Subcutaneous abdominal adipose tissue (tissue), 5 donors: ENCODE data around the gene NSMF.

Experiments used
- H3K27ac ChIP-seq: one replicate; pipeline ENCODE4 v1.7.0; 2013; ENCODE audit warnings: low read depth, mild to moderate bottlenecking, inconsistent platforms, low read length, moderate library complexity
- H3K27me3 ChIP-seq, 5 donors: one replicate each; pipeline ENCODE4 v1.7.0; 2013; ENCODE audit warnings: low read length in 5 of 5, inconsistent platforms in 1 of 5; ENCODE audit not compliant: control insufficient read depth in 5 of 5, insufficient read depth in 4 of 5
- H3K36me3 ChIP-seq, 5 donors: one replicate each; pipeline ENCODE4 v1.7.0; 2013; ENCODE audit warnings: low read length in 5 of 5; ENCODE audit not compliant: control insufficient read depth in 5 of 5, insufficient read depth in 5 of 5
- H3K4me1 ChIP-seq, 5 donors: one replicate each; pipeline ENCODE4 v1.7.0; 2013; ENCODE audit warnings: low read length in 5 of 5, mild to moderate bottlenecking in 3 of 5, moderate library complexity in 1 of 5; ENCODE audit not compliant: control insufficient read depth in 5 of 5, insufficient read depth in 5 of 5
- H3K4me3 ChIP-seq, 5 donors: one replicate each; pipeline ENCODE4 v1.7.0; 2013; ENCODE audit warnings: low read length in 5 of 5, low read depth in 1 of 5
- H3K9ac ChIP-seq, 5 donors: one replicate each; pipeline ENCODE4 v1.7.0; 2013; ENCODE audit warnings: low read length in 5 of 5, mild to moderate bottlenecking in 4 of 5, moderate library complexity in 3 of 5
- H3K9me3 ChIP-seq, 5 donors: one replicate each; pipeline ENCODE4 v1.7.0; 2013; ENCODE audit warnings: low read length in 5 of 5; ENCODE audit not compliant: control insufficient read depth in 5 of 5
- donor health status: healthy.
- donor health status: healthy.
- donor health status: healthy.
- donor health status: healthy.
- donor health status: healthy.

Gene NSMF

DNA sequence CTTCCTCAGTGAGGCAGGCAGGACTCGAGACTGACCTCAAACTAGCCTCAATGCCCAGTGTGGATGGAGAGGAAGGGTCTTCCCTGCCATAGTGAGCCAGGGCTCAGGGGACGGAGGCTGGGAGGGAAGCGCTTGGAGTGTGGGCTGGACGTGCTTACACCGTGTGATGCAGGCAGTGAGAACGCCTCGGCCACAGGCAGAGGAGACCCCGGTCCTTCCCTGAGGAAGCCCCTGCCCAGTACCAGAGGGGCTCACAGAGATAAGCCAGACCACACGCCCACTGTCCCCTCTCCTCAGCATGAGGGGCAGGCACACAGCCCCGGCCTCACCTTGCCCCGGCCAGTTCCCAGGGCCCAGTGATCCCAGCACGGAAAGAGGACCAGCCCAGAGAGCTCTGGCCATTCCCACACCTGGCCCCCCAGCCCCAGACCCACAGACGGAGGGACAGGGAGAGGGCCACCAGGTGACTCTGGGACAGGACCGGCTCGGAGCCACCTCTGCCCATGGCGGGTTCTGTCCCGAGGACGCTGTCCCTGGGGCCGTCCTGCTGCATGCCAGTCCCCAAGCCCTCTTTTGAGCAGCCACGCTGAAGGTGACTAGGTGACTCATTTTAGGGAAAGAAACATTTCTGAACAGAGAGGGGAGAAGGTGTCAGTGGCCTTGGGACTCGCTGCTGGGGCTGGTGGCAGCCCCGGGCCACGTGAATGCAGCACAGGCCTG, 6.0 kb upstream of the NSMF start:
- no peaks in the 10 kb centered on the region for H3K27me3 ChIP-seq
- H3K4me3 ChIP-seq, result no peak overlapping the region
- peaks cover 2 to 40% (median 14%) of the 10 kb centered on the region in 5 donors for H3K36me3 ChIP-seq
- no peak overlapping the region for H3K9ac ChIP-seq
- H3K4me1 ChIP-seq, result peaks cover 0 to 7% (median under 1%) of the 10 kb centered on the region in 5 donors
- no peaks in the 10 kb centered on the region for H3K9me3 ChIP-seq
- no peak overlapping the region for H3K27ac ChIP-seq

DNA sequence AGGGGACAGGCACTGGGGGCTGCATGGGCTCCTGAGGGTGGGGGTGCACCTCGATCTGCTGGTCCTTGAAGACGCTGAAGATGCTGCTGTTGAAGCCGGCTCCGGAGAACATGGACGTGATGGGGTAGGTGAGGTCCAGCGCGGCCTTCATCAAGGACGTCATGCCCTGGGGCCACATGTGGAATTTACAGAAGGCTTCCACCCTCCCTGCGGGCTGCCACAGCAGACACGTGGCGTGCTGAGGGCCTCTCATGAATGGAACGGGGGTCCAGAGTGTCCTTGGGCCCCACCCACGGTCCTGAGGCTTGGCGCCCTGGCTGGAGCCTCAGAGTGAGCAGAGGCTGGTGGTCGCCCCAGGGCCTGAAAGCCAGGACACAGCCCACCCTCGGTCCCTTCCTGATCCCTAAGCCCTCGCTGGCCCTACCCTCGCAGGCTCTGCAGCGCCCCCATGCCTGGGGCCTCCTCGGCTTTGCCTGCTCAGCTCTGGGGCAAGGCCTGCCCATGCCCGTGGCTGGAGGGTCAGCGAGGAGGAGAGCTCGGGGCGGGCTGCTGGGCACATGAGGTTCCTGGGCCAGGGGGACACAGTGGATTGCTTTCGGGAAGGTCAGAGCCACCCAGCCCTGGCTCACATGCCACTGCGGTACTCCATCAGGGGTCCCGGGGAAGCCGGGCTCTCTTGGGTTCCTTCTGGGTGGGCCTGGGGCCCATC, 5.3 kb upstream of the NSMF start:
- no peak overlapping the region for H3K4me3 ChIP-seq
- H3K36me3 ChIP-seq, result peaks cover 2 to 40% (median 14%) of the 10 kb centered on the region in 5 donors
- no peaks in the 10 kb centered on the region for H3K27me3 ChIP-seq
- no peak overlapping the region for H3K27ac ChIP-seq
- peaks cover 0 to 12% (median 7%) of the 10 kb centered on the region in 5 donors for H3K4me1 ChIP-seq
- no peak overlapping the region for H3K9ac ChIP-seq
- H3K9me3 ChIP-seq, result no peaks in the 10 kb centered on the region

DNA sequence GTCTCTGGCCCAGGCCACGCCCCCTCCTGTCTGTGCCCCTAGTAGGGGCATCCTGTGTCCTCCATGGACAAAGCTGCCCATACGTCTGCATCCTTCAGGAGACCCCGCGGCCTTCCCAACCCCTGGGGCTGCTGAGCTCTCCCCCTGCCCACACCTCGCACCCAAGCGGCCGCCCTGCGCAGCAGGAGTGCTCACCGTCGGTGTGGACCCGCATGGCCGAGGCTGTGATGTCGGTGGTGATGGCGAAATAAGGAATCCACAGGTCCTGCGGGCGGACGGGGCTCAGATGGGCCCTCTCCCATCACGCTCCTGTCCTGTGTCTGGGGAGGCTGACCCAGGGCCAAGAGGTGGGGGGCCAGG, 4.8 kb upstream of the NSMF start:
- no peak overlapping the region for H3K9ac ChIP-seq
- no peak overlapping the region for H3K4me3 ChIP-seq
- no peaks in the 10 kb centered on the region for H3K9me3 ChIP-seq
- H3K36me3 ChIP-seq, result peaks cover under 1 to 40% (median 14%) of the 10 kb centered on the region in 5 donors
- H3K27me3 ChIP-seq, result no peaks in the 10 kb centered on the region
- H3K27ac ChIP-seq, result no peak overlapping the region
- H3K4me1 ChIP-seq, result peaks cover 0 to 14% (median 9%) of the 10 kb centered on the region in 5 donors

- peaks cover 0 to 19% (median 14%) of the 10 kb centered on the region in 5 donors for H3K4me1 ChIP-seq
- H3K27ac ChIP-seq, result no peak overlapping the region
Measured at GRCh38 chr9:137462986-137463930, 4.1 kb upstream of the NSMF start.

DNA sequence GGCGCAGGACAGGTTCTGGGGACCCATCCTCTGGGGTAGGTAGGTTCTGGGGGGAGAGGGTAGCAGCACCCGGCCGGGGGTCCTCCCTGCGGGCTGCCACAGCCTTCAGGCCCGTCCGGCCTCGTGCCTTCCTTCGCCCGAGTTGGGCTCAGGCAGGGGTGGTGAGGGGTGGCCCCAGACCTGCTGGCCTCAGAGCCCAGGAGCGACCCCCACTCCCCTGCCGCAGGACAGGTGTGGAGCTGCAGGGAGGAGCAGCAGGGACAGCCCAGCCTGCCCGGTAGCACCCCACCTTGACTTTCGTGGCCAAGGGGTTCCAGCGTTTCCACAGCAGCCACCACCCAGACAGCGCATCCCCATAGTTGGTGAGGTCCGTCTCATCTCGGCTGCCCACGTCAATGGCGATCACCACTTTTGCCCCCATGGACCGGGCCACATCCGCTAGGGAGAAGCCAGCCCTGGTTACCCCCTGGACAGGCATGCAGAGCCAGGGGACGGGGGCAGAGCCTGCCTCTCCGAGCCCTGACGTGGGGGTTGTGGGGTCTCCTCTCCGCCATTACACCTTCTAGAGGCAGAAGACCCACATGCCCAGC, 3.4 kb upstream of the NSMF start:
- Histone ChIP-seq H3K27me3 (no peaks in the 10 kb centered on the region), H3K9me3 (no peaks in the 10 kb centered on the region), H3K4me1 (peaks cover 0 to 23% (median 22%) of the 10 kb centered on the region in 5 donors), H3K27ac (no peak overlapping the region), H3K9ac (no peak overlapping the region), H3K36me3 (peaks cover 0 to 40% (median 14%) of the 10 kb centered on the region in 5 donors), H3K4me3 (no peak overlapping the region)

More at GRCh38 chr9:137462986-137463930, 4.1 kb upstream of the NSMF start:
- H3K9me3 ChIP-seq, result no peaks in the 10 kb centered on the region
- no peak overlapping the region for H3K9ac ChIP-seq
- no peaks in the 10 kb centered on the region for H3K27me3 ChIP-seq
- peaks cover 0 to 40% (median 14%) of the 10 kb centered on the region in 5 donors for H3K36me3 ChIP-seq
- H3K4me3 ChIP-seq, result no peak overlapping the region

DNA sequence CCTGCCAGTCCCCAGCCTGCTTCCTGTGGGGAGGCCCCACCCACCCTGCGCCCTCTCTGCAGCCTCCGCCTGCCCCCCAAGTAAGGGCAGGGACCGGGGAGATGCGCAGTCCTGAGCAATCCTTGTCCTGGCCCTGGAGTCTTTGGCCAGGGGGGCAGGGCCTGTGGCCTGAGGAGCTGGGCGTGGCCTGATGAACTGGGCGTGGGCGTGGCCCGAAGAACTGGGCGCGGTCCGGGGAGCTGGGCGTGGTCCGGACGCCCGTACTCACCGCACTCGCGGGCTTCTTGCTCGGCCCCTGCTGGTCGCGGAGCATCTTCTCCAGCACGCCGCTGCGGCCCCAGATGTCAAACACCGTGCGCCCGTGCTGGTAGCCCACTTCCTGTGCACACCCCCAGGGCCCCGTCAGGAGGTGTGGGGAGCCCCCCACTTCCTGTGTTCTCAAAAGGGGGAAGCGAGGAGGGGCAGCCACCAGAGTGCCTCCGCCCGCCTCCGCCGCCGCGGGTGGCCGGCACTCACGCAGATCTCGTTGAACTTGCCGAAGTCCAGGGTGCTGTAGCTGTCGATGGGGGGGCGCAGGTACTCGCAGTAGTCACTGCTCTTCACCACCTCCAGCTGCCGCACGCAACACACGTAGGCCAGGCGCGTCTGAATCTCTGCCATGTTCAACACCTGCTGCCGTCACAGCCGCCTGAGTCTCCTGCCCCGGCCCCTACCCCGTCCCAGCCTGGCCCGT, 2.7 kb upstream of the NSMF start:
- peaks cover 0 to 40% (median 17%) of the 10 kb centered on the region in 5 donors for H3K36me3 ChIP-seq
- no peaks in the 10 kb centered on the region for H3K27me3 ChIP-seq
- peaks cover 0 to 29% (median 22%) of the 10 kb centered on the region in 5 donors for H3K4me1 ChIP-seq
- no peaks in the 10 kb centered on the region for H3K9me3 ChIP-seq
- H3K27ac ChIP-seq, result no peak overlapping the region
- H3K9ac ChIP-seq, result no peak overlapping the region
- no peak overlapping the region for H3K4me3 ChIP-seq

- Histone ChIP-seq H3K4me1 (peaks cover 0 to 34% (median 22%) of the 10 kb centered on the region in 5 donors), H3K27ac (no peak overlapping the region), H3K9me3 (no peaks in the 10 kb centered on the region), H3K27me3 (no peaks in the 10 kb centered on the region), H3K4me3 (no peak overlapping the region), H3K36me3 (peaks cover 0 to 43% (median 18%) of the 10 kb centered on the region in 5 donors), H3K9ac (no peak overlapping the region)
Measured at GRCh38 chr9:137461316-137461662, 2.2 kb upstream of the NSMF start.

- H3K9ac ChIP-seq, result peak overlapping the region in 1 of 5 donors; percentile 13
- H3K4me3 ChIP-seq, result no peak overlapping the region
- H3K4me1 ChIP-seq, result peaks cover 0 to 40% (median 27%) of the 10 kb centered on the region in 5 donors
- H3K27ac ChIP-seq, result no peak overlapping the region
- H3K36me3 ChIP-seq, result peaks cover 0 to 45% (median 18%) of the 10 kb centered on the region in 5 donors
- no peaks in the 10 kb centered on the region for H3K27me3 ChIP-seq
- H3K9me3 ChIP-seq, result no peaks in the 10 kb centered on the region
Measured at GRCh38 chr9:137460363-137461315, 1.5 kb upstream of the NSMF start.
